Measurements from ENCODE around the gene C9orf85. TPM values are rescaled to one million over a fixed set of nuclear protein-coding genes. Genes with fewer than 3 reads are reported as not detected.

Gene C9orf85
- total and polyA plus RNA-seq, 10 of the 15 experiments (the other 5 are each of a cell fraction or from before 2014, with no cell fraction given): 9.1 to 22.6 (median 16.4) TPM

DNA sequence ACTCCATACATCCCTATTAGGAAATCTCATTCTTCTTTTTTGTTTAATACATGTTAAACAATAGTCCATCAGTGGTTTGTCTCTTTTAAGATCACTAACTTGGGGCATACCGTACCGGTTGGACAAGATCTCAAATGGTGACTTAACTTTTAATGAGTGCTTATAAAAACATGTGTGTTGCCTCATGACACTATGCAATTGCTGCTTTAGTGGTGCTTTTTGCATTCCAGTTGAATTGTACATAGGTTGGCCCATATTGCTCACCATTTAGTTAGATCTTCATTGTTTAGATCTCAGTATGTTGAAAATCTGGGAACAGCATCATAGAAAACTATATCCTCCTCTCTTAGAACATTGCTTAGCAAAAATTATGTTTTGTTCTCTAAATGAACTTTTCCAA lies 17.8 kb downstream of the C9orf85 start:
- no peak overlapping the region for H3K4me2 ChIP-seq (ENCODE audit: control insufficient read depth, insufficient read depth)
- H4K20me1 ChIP-seq (ENCODE audit: control insufficient read depth, insufficient read depth): no peaks in the 10 kb centered on the region
- ChIA-PET POLR2A (no interaction called here), CTCF (interaction anchor here (1.5 kb wide), 1 partner anchor 123 kb away, joined by 3 read pairs; no protein-coding TSS in a partner anchor), SMC1A (ENCODE audit: uncharacterized antibody, unreplicated experiment) (interaction anchor here (9.9 kb wide), 1 partner anchor 14 kb away, joined by 77 read pairs; the partner anchor contains the start of genes ABHD17B and C9orf85), RAD21 (ENCODE audit: unreplicated experiment) (no interaction called here)
- H3K9me3 ChIP-seq (replicated peaks; ENCODE audit: control insufficient read depth, insufficient read depth, low read length): no peaks in the 10 kb centered on the region; the same call in 2 of the 3 replicates
- H3K4me3 ChIP-seq: no peak overlapping the region
- H3K4me1 ChIP-seq (ENCODE audit: control insufficient read depth, insufficient read depth, low read length): no peaks in the 10 kb centered on the region
- WGBS (ENCODE audit: insufficient coverage, insufficient replicate concordance, low lambda C conversion rate, missing lambda C conversion rate): 100% methylated on average over 2 of the region's 2 CpGs
- in situ Hi-C loops (cut with MboI): no loop called here
- ATAC-seq: no peak
- no TSS peak for BruUV-seq (replicated peaks)
- H3K79me2 ChIP-seq (ENCODE audit: control insufficient read depth, insufficient read depth, low read length): peaks cover 4% of the 10 kb centered on the region; the same call in 1 of the 2 replicates
- H3K9ac ChIP-seq (ENCODE audit: control insufficient read depth, insufficient read depth, low read length): no peak overlapping the region
- no peak for FAIRE-seq
- no peak overlapping the region for H3K27ac ChIP-seq (ENCODE audit: control insufficient read depth, insufficient read depth)
- H3K27me3 ChIP-seq (replicated peaks in 1 of 2; ENCODE audit: control insufficient read depth in 2 of 2, insufficient read depth in 2 of 2, low read length in 1 of 2): no peaks in the 10 kb centered on the region
- no peaks in the 10 kb centered on the region for H3K36me3 ChIP-seq (ENCODE audit: control insufficient read depth in 2 of 2, insufficient read depth in 2 of 2, low read length in 1 of 2)
- DNase-seq (ENCODE audit: low read depth, low spot score): no peak
- H2AFZ ChIP-seq (ENCODE audit: control insufficient read depth, low read depth, low read length): no peak overlapping the region
- intact Hi-C loops (cut with micrococcal nuclease; ENCODE audit: unreplicated experiment): no loop called here
- TF ChIP-seq FOS (IDR thresholded peaks at IDR 0.05; ENCODE audit: borderline replicate concordance, extremely low read depth, insufficient read length) (no peak), NR2C2 (IDR thresholded peaks at IDR 0.05; ENCODE audit: borderline replicate concordance, control insufficient read depth, insufficient read length, low read depth) (no peak), MEF2A (IDR thresholded peaks at IDR 0.05; ENCODE audit: insufficient read depth, low read depth, low read length) (no peak), BCLAF1 (IDR thresholded peaks at IDR 0.05) (no peak), DPF2 (IDR thresholded peaks at IDR 0.05) (no peak), EP300 (IDR thresholded peaks at IDR 0.05; ENCODE audit: borderline replicate concordance in 1 of 2, control insufficient read depth in 1 of 2, low read depth in 2 of 2, low read length in 2 of 2) (no peak), MTA2 (IDR thresholded peaks at IDR 0.05; ENCODE audit: low read depth) (no peak), KAT2A (conservative IDR thresholded peaks at IDR 0.05; ENCODE audit: control insufficient read depth, low read depth, low read length) (no peak), JUND (IDR thresholded peaks at IDR 0.05; ENCODE audit: low read depth, low read length) (no peak), ZSCAN29 (IDR thresholded peaks at IDR 0.05) (no peak), POU2F2 (IDR thresholded peaks at IDR 0.05; ENCODE audit: borderline replicate concordance, low read depth, low read length) (no peak), SUZ12 (IDR thresholded peaks at IDR 0.05; ENCODE audit: unreplicated experiment) (no peak), ZNF384 (IDR thresholded peaks at IDR 0.05; ENCODE audit: borderline replicate concordance, low read depth, low read length) (no peak), ATF2 (IDR thresholded peaks at IDR 0.05; ENCODE audit: low read length) (no peak), E2F4 (IDR thresholded peaks at IDR 0.05; ENCODE audit: low read depth, low read length) (no peak)
- TF ChIP-seq, protein P1, sequence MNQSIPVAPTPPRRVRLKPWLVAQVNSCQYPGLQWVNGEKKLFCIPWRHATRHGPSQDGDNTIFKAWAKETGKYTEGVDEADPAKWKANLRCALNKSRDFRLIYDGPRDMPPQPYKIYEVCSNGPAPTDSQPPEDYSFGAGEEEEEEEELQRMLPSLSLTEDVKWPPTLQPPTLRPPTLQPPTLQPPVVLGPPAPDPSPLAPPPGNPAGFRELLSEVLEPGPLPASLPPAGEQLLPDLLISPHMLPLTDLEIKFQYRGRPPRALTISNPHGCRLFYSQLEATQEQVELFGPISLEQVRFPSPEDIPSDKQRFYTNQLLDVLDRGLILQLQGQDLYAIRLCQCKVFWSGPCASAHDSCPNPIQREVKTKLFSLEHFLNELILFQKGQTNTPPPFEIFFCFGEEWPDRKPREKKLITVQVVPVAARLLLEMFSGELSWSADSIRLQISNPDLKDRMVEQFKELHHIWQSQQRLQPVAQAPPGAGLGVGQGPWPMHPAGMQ (IDR thresholded peaks at IDR 0.05; ENCODE audit: borderline replicate concordance): no peak
